H9 (cell line): ENCODE measurements around the gene PTPN12. TPM values are rescaled to one million over a fixed set of nuclear protein-coding genes. Genes with fewer than 3 reads are reported as not detected.

Experiments
- DNase-seq: peaks from one replicate; pipeline ENCODE4 v3.0.0-alpha.2; 2017
- H2AFZ ChIP-seq: one replicate; pipeline ENCODE4 v1.6.1; 2013; ENCODE audit warnings: mild to moderate bottlenecking, low read length, control low read depth, moderate library complexity
- H2AK5ac ChIP-seq: 2 replicates; pipeline ENCODE4 v1.6.1; 2013; ENCODE audit warnings: low read length, control low read depth, mixed read lengths; ENCODE audit not compliant: insufficient read length
- H2BK120ac ChIP-seq: one replicate; pipeline ENCODE4 v1.6.1; 2013; ENCODE audit warnings: low read depth, mild to moderate bottlenecking, low read length, control low read depth, inconsistent platforms; ENCODE audit not compliant: poor library complexity, severe bottlenecking
- H2BK12ac ChIP-seq: 2 replicates; pipeline ENCODE4 v1.6.1; 2013; ENCODE audit warnings: low read length, control low read depth, mixed read lengths, low read depth; ENCODE audit not compliant: insufficient read length
- H2BK15ac ChIP-seq: 2 replicates; pipeline ENCODE4 v1.6.1; 2013; ENCODE audit warnings: low read depth, low read length, control low read depth
- H2BK20ac ChIP-seq: one replicate; pipeline ENCODE4 v1.6.1; 2013; ENCODE audit warnings: low read depth, mild to moderate bottlenecking, low read length, control low read depth, inconsistent platforms; ENCODE audit not compliant: poor library complexity, severe bottlenecking
- H2BK5ac ChIP-seq: 2 replicates; pipeline ENCODE4 v1.6.1; 2013; ENCODE audit warnings: low read length, control low read depth, mixed read lengths; ENCODE audit not compliant: insufficient read length
- H3K14ac ChIP-seq: 2 replicates; pipeline ENCODE4 v1.6.1; 2013; ENCODE audit warnings: low read length, control low read depth; ENCODE audit not compliant: insufficient read depth
- H3K18ac ChIP-seq: 2 replicates; pipeline ENCODE4 v1.6.1; 2013; ENCODE audit warnings: low read depth, mild to moderate bottlenecking, mixed read lengths, low read length, control low read depth; ENCODE audit not compliant: insufficient read length
- H3K23ac ChIP-seq: 2 replicates; pipeline ENCODE4 v1.6.1; 2013; ENCODE audit warnings: low read length, control low read depth, mixed read lengths, low read depth; ENCODE audit not compliant: insufficient read length
- H3K23me2 ChIP-seq: 2 replicates; pipeline ENCODE4 v1.6.1; 2013; ENCODE audit warnings: low read depth, mild to moderate bottlenecking, mixed read lengths, low read length, control low read depth; ENCODE audit not compliant: insufficient read length, poor library complexity, severe bottlenecking
- H3K27ac ChIP-seq: 2 replicates; pipeline ENCODE4 v1.5.1; 2013; ENCODE audit warnings: low read length, control low read depth, mixed read lengths, low read depth; ENCODE audit not compliant: insufficient read length
- H3K27me3 ChIP-seq: 2 replicates; pipeline ENCODE4 v1.6.1; 2013; ENCODE audit warnings: low read length, control low read depth, inconsistent platforms; ENCODE audit not compliant: insufficient read depth
- H3K4ac ChIP-seq: 2 replicates; pipeline ENCODE4 v1.6.1; 2013; ENCODE audit warnings: low read depth, mild to moderate bottlenecking, control low read depth, inconsistent platforms, low read length, moderate library complexity
- H3K4me1 ChIP-seq: 2 replicates; pipeline ENCODE4 v1.6.1; 2013; ENCODE audit warnings: low read length, control low read depth, inconsistent platforms; ENCODE audit not compliant: insufficient read depth
- H3K4me2 ChIP-seq: 2 replicates; pipeline ENCODE4 v1.6.1; 2013; ENCODE audit warnings: low read length, control low read depth, mixed read lengths; ENCODE audit not compliant: insufficient read length, insufficient read depth
- H3K56ac ChIP-seq: 2 replicates; pipeline ENCODE4 v1.6.1; 2013; ENCODE audit warnings: low read depth, mild to moderate bottlenecking, mixed read lengths, low read length, control low read depth; ENCODE audit not compliant: insufficient read length
- H3K79me1 ChIP-seq: 2 replicates; pipeline ENCODE4 v1.6.1; 2013; ENCODE audit warnings: low read depth, mild to moderate bottlenecking, moderate library complexity, low read length, control low read depth, inconsistent platforms; ENCODE audit not compliant: insufficient read depth, poor library complexity, severe bottlenecking
- H3K79me2 ChIP-seq: 2 replicates; pipeline ENCODE4 v1.6.1; 2013; ENCODE audit warnings: low read length, control low read depth, inconsistent platforms; ENCODE audit not compliant: insufficient read depth
- H3K9ac ChIP-seq: 2 replicates; pipeline ENCODE4 v1.6.1; 2013; ENCODE audit warnings: low read length, control low read depth, mixed read lengths; ENCODE audit not compliant: insufficient read length; ENCODE audit errors: extremely low read depth
- H3K9me3 ChIP-seq: one replicate; pipeline ENCODE4 v1.6.1; 2013; ENCODE audit warnings: low read depth, low read length, inconsistent platforms; ENCODE audit not compliant: control insufficient read depth
- H3T11ph ChIP-seq: one replicate; pipeline ENCODE4 v1.6.1; 2013; ENCODE audit warnings: mild to moderate bottlenecking, low read length, control low read depth, inconsistent platforms
- H4K20me1 ChIP-seq: one replicate; pipeline ENCODE4 v1.6.1; 2013; ENCODE audit not compliant: control insufficient read depth, insufficient read length, insufficient read depth
- H4K5ac ChIP-seq: 2 replicates; pipeline ENCODE4 v1.6.1; 2013; ENCODE audit warnings: low read depth, mild to moderate bottlenecking, mixed read lengths, low read length, control low read depth; ENCODE audit not compliant: insufficient read length
- H4K8ac ChIP-seq: replicated peaks from 2 replicates; pipeline ENCODE4 v1.6.1; 2013; ENCODE audit warnings: low read length, control low read depth, mixed read lengths, low read depth; ENCODE audit not compliant: insufficient read length
- H4K91ac ChIP-seq: 2 replicates; pipeline ENCODE4 v1.6.1; 2013; ENCODE audit warnings: low read depth, mild to moderate bottlenecking, moderate library complexity, mixed read lengths, low read length, control low read depth; ENCODE audit not compliant: insufficient read length
- H3K27ac Mint-ChIP-seq, 3 experiments: 2 replicates in 2 of 3; 3 replicates in 1 of 3; pipeline ENCODE4 v1.8.0; 2020 to 2021; ENCODE audit warnings: mixed read lengths in 3 of 3, mild to moderate bottlenecking in 1 of 3, moderate library complexity in 1 of 3
- H3K27me3 Mint-ChIP-seq: 2 replicates; pipeline ENCODE4 v1.8.0; 2021; ENCODE audit warnings: low read depth, mild to moderate bottlenecking, moderate library complexity, mixed read lengths
- H3K36me3 Mint-ChIP-seq, 3 experiments: 2 replicates in 2 of 3; 3 replicates in 1 of 3; pipeline ENCODE4 v1.8.0; 2020 to 2021; ENCODE audit warnings: low read depth in 3 of 3, mixed read lengths in 3 of 3; ENCODE audit not compliant: insufficient read depth in 1 of 3
- H3K4me1 Mint-ChIP-seq, 2 experiments: 2 replicates each; pipeline ENCODE4 v1.8.0; 2020; ENCODE audit warnings: mixed read lengths in 2 of 2
- H3K4me3 Mint-ChIP-seq, 2 experiments: 2 replicates in 1 of 2; 3 replicates in 1 of 2; pipeline ENCODE4 v1.8.0; 2020 to 2021; ENCODE audit warnings: mild to moderate bottlenecking in 2 of 2, mixed read lengths in 2 of 2, moderate library complexity in 1 of 2
- H3K9me3 Mint-ChIP-seq, 2 experiments: 2 replicates in 1 of 2; 3 replicates in 1 of 2; pipeline ENCODE4 v1.8.0; 2020; ENCODE audit warnings: mild to moderate bottlenecking in 2 of 2, mixed read lengths in 2 of 2, moderate library complexity in 1 of 2
- CTCF ChIP-seq: fragments of 200-600 bp; sonication (generic); conservative IDR thresholded peaks from 3 replicates; pipeline ENCODE4 v1.8.0; 2021; ENCODE audit warnings: antibody characterized with exemption, mild to moderate bottlenecking
- WGBS: extraction: QIAGEN DNeasy Blood & Tissue Kit; methylation state at CpG from one replicate; pipeline ENCODE4 v1.1.7; 2013; ENCODE audit warnings: missing lambda C conversion rate, low lambda C conversion rate, mixed read lengths; ENCODE audit not compliant: insufficient read length; ENCODE audit errors: extremely low coverage; 5-methylcytosine and 5-hydroxymethylcytosine counted together
- total RNA-seq: library from RNA; stranded (reverse); gene quantifications from 2 replicates; pipeline ENCODE4 v1.2.1, GENCODE V29; 2021

Gene PTPN12
- total RNA-seq, 1 experiment from 2014 or later = 128 TPM

- Histone ChIP-seq H2BK5ac (no peak overlapping the region), H2BK12ac (no peak overlapping the region), H2BK20ac (no peak overlapping the region), H3K4me2 (no peak overlapping the region), H3K27ac (no peak overlapping the region), H3T11ph (no peak overlapping the region), H3K9ac (no peak overlapping the region), H3K4me1 (no peaks in the 10 kb centered on the region), H2BK15ac (no peak overlapping the region), H3K56ac (no peak overlapping the region), H2AFZ (no peak overlapping the region), H3K23me2 (no peaks in the 10 kb centered on the region), H3K79me2 (no peaks in the 10 kb centered on the region), H3K4ac (no peak overlapping the region), H2BK120ac (no peak overlapping the region), H3K14ac (no peak overlapping the region), H4K8ac (no peak overlapping the region), H4K20me1 (no peaks in the 10 kb centered on the region), H3K27me3 (no peaks in the 10 kb centered on the region), H4K91ac (no peak overlapping the region), H3K79me1 (no peaks in the 10 kb centered on the region), H4K5ac (no peak overlapping the region), H3K9me3 (no peaks in the 10 kb centered on the region), H3K23ac (no peak overlapping the region), H3K18ac (no peak overlapping the region), H2AK5ac (no peak overlapping the region)
- no CpG with 5 or more reads among the region's 5 CpGs for WGBS
- H3K4me3 Mint-ChIP-seq = no peak overlapping the region
- no peak for TF ChIP-seq CTCF
- H3K9me3 Mint-ChIP-seq = no peaks in the 10 kb centered on the region; a peak in 1 of 5 replicates
- no peaks in the 10 kb centered on the region for H3K27me3 Mint-ChIP-seq
- H3K27ac Mint-ChIP-seq = no peak overlapping the region
- DNase-seq = no peak
- peaks cover 0 to 21% (median 0%) of the 10 kb centered on the region in 3 experiments; a peak in 4 of 7 replicates for H3K36me3 Mint-ChIP-seq
- peaks cover 0 to 2% of the 10 kb centered on the region in 2 experiments; a peak in 1 of 4 replicates for H3K4me1 Mint-ChIP-seq
Measured at GRCh38 chr7:77661816-77662215, 124.7 kb downstream of the PTPN12 start.
